ENCODE data around the gene TSPYL1.

Gene TSPYL1

GRCh38 chr6:116277124-116277523 is 2.6 kb downstream of the TSPYL1 start:
- H3K4me1 Mint-ChIP-seq, result peaks cover 62% of the 10 kb centered on the region
- no peaks in the 10 kb centered on the region for H3K9me3 Mint-ChIP-seq
- H3K4me3 Mint-ChIP-seq, result peak overlapping the region; percentile 95
- H3K27ac Mint-ChIP-seq, result peak overlapping the region; percentile 4
- DNase-seq, result no peak
- H3K27me3 Mint-ChIP-seq (ENCODE audit: low read depth, poor library complexity), result no peaks in the 10 kb centered on the region
- TF ChIP-seq CTCF (IDR thresholded peaks at IDR 0.05), result no peak
- peaks cover 50% of the 10 kb centered on the region for H3K36me3 Mint-ChIP-seq (ENCODE audit: low read depth)

DNA sequence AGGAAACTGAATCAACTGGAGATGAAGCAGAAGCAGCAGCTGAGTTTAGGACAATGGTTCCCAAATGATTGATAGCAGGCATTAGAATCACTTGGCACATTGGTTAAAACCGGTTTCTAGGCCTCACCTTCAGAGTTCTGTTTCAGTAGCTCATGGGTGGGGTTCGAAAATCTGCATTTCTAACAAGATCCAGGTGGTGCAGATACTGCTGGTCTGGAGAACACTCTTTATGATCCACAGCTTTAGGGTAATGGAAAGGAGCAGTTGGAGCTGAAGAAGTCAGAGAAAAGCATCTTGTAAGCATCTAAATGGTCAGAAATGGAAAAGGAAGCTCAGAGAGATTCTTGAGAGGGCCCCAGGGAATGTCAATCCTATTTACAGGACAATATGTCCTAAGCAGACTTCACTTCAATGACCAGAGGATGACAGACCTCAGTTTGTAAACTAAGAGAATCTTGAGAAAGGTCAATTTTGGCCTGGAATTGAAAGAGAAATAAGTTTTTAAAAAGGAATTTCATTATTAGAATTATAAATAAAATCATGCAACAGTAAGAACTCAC is 8.5 kb downstream of the TSPYL1 start:
- DNase-seq, result no peak
- Mint-ChIP-seq H3K4me1 (peaks cover 12% of the 10 kb centered on the region), H3K27ac (no peak overlapping the region), H3K9me3 (no peaks in the 10 kb centered on the region), H3K36me3 (ENCODE audit: low read depth) (peaks cover 26% of the 10 kb centered on the region), H3K4me3 (no peak overlapping the region), H3K27me3 (ENCODE audit: low read depth, poor library complexity) (no peaks in the 10 kb centered on the region)
- TF ChIP-seq CTCF (IDR thresholded peaks at IDR 0.05), result no peak

DNA sequence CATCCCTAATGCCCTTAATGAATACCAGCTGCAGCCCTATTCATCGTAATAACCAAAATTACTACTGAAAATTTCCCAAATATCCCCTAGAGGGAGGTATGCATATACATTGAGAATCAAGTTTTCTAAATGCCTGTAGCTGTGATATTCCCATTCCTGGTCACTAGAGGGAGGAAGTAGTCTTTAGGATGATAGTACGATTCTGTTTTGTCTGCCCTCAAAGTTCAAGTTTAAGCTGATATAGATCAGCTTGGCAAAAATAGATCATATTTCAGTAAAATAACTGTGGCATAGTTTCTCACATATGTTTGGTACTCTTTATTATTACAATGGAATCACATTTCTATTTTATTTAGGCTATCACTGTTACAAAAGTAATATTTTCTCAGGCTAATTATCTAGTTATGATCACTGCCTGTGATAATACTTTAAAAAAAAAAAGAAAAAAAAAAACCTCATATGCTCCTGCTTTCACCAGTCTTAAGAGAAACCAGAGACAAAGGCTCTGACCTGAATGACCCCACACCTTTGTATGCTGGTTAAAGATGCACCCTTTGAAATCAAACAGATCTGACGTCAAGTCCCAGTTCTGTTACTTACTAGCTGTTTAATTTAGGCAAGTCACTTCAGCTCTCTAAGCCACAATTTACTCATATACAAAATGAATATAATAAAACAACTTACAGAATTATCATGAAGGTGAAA is 11.0 kb downstream of the TSPYL1 start:
- no peak overlapping the region for H3K27ac Mint-ChIP-seq
- H3K27me3 Mint-ChIP-seq (ENCODE audit: low read depth, poor library complexity), result no peaks in the 10 kb centered on the region
- DNase-seq, result no peak
- H3K36me3 Mint-ChIP-seq (ENCODE audit: low read depth), result peaks cover 28% of the 10 kb centered on the region
- peaks cover 6% of the 10 kb centered on the region for H3K9me3 Mint-ChIP-seq
- no peaks in the 10 kb centered on the region for H3K4me1 Mint-ChIP-seq
- H3K4me3 Mint-ChIP-seq, result no peak overlapping the region
- TF ChIP-seq CTCF (IDR thresholded peaks at IDR 0.05), result peak; percentile 94

- no peak overlapping the region for H3K27ac Mint-ChIP-seq
Measured at GRCh38 chr6:116267836-116268588, 11.7 kb downstream of the TSPYL1 start.

DNA sequence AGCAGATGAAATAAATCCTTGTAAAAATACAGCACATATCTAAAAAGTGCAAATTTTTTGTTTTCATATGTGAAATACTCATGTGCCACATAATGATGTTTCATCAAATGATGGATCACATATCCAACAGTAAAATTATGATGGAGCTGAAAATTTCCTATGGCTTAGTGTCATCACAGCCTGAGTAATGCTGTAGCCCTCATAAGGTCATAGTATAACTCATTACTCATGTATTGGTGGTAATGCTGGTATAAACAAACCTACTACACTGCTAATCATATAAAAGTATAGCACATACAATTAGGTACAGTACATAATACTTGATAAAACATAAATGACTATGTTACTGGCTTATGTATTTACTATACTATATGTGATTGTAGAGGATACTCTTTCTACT is 12.9 kb downstream of the TSPYL1 start:
- DNase-seq, result no peak
- Mint-ChIP-seq H3K9me3 (peaks cover 25% of the 10 kb centered on the region), H3K36me3 (ENCODE audit: low read depth) (peaks cover 40% of the 10 kb centered on the region), H3K4me1 (no peaks in the 10 kb centered on the region), H3K4me3 (no peak overlapping the region), H3K27ac (no peak overlapping the region), H3K27me3 (ENCODE audit: low read depth, poor library complexity) (peaks cover 1% of the 10 kb centered on the region)
- TF ChIP-seq CTCF (IDR thresholded peaks at IDR 0.05), result no peak

More at GRCh38 chr6:116267836-116268588, 11.7 kb downstream of the TSPYL1 start:
- peaks cover 13% of the 10 kb centered on the region for H3K9me3 Mint-ChIP-seq
- DNase-seq, result no peak
- H3K36me3 Mint-ChIP-seq (ENCODE audit: low read depth), result peaks cover 29% of the 10 kb centered on the region
- no peaks in the 10 kb centered on the region for H3K4me1 Mint-ChIP-seq
- H3K27me3 Mint-ChIP-seq (ENCODE audit: low read depth, poor library complexity), result no peaks in the 10 kb centered on the region
- no peak overlapping the region for H3K4me3 Mint-ChIP-seq
- TF ChIP-seq CTCF (IDR thresholded peaks at IDR 0.05), result no peak

Measured in nephron progenitor cell (in vitro differentiated cells).